GM19043 (cell line): Measurements from ENCODE around the gene KCTD6.
"Not testable (repeated sequence)": the region's sequence is repeated elsewhere in the genome, so short reads cannot be mapped to it uniquely, and the experiment has no call there.

Experiments
- ATAC-seq: cut with Tn5 transposase; IDR thresholded peaks from one replicate; pipeline ENCODE4 v1.9.1; 2021; ENCODE audit warnings: low read depth; ENCODE audit not compliant: unreplicated experiment

Gene KCTD6

DNA sequence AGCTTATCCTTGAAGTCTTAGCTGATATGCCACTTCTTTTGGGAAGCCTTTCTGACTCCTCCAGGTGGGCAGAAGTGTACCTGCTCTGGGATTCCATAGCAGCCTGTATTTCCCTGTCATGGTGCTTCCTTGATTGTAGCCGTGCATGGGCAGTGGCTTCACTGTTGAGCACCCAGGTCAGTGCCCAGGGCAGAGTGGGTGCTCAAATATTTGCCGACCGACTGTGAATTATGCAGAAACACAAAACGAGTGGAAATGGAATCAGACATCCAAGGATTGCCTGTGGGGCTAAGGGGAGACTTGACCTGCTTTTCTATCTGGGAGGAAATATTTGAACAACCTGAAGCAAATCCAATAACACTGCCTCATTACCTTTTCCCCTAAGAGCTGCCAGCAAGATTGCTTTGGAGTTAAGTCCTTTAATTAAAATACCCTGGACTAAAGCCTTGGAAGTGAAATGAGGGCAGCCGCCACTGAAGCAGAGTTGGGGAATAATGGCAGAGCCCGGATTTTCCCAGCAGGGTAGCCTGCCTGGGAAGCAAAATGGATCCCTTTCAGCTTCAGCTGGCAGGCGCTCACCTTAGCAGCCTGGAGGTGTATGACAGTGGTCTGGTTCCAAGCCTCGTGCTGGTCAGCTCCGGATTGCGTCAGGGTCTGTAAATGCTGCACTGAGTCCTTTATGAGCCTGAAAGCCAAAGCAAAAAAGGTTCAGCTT lies 30.2 kb downstream of the KCTD6 start:
- ATAC-seq: no peak

GRCh38 chr3:58522759-58523425 lies 31.0 kb downstream of the KCTD6 start:
- no peak for ATAC-seq

- no peak for ATAC-seq
These were observed 32.5 kb downstream of the KCTD6 start for GRCh38 chr3:58524326-58524888.

GRCh38 chr3:58526515-58526957 lies 34.6 kb downstream of the KCTD6 start:
- no peak for ATAC-seq

DNA sequence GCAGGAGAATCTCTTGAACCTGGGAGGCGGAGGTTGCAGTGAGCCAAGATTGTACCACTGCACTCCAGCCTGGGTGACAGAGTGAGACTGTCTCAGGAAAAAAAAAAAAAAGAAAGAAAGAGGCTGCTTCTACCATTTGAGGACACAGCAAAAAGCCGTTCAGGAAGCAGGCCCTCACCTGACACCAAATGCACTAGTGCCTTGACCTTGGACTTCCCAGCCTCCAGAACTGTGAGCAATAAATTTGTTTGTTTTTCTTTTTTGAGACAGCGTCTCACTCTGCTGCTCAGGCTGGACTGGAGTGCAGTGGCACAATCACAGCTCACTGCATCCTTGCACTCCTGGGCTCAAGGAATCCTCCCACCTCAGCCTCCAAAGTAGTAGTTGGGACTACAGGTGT lies 35.5 kb downstream of the KCTD6 start:
- not testable (repeated sequence) for ATAC-seq

GRCh38 chr3:58528629-58529028 lies 36.7 kb downstream of the KCTD6 start:
- ATAC-seq: no peak

GRCh38 chr3:58529516-58530353 lies 37.8 kb downstream of the KCTD6 start:
- ATAC-seq: no peak

- no peak for ATAC-seq
These were observed 38.5 kb downstream of the KCTD6 start for GRCh38 chr3:58530354-58530865.

GRCh38 chr3:58531555-58531954 lies 39.7 kb downstream of the KCTD6 start:
- no peak for ATAC-seq

GRCh38 chr3:58531956-58532355 lies 40.1 kb downstream of the KCTD6 start:
- no peak for ATAC-seq

GRCh38 chr3:58532794-58533220 lies 40.9 kb downstream of the KCTD6 start:
- peak; percentile 76 for ATAC-seq

DNA sequence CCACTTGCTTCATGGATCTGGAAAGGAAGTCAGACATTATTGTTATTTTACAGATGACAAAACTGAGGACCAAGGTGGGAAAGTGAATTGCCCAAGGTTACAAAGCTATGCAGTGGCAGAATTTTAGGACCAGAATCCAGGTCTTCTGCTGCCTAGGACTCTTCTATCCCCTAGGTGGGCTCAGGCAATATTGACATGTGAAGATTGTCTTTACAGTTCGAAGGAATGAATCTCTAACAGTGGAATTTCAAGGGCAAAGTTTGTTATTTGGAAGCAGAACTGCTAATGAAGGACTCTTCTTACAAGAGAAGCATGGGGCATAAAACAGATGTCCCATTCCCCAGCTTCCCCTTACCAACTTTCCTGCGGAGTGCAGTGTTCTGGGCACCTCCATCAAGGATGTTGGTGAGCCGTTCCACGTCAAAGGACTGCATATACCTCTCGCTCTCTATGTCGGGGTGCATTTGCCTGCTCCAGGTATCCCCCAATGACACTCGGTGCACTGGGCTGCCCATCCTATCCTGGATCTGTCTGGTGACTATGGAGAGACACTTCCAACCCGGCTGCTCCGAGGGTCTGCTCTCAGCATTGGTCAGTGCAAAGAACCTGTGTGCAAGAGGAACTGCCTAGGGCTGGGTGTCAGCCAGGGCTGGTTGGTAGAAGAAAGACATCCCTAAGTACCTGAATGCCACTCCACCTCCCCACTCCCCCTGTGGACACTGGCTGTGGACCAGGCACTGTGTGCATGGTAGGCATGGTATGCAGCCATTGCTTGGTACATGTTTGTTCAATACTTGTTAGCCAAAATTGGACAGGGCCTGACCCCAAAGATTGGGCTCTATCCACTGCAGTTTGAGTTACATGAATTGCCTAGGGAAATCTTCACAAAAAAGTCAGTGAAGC lies 42.9 kb downstream of the KCTD6 start:
- ATAC-seq: no peak

DNA sequence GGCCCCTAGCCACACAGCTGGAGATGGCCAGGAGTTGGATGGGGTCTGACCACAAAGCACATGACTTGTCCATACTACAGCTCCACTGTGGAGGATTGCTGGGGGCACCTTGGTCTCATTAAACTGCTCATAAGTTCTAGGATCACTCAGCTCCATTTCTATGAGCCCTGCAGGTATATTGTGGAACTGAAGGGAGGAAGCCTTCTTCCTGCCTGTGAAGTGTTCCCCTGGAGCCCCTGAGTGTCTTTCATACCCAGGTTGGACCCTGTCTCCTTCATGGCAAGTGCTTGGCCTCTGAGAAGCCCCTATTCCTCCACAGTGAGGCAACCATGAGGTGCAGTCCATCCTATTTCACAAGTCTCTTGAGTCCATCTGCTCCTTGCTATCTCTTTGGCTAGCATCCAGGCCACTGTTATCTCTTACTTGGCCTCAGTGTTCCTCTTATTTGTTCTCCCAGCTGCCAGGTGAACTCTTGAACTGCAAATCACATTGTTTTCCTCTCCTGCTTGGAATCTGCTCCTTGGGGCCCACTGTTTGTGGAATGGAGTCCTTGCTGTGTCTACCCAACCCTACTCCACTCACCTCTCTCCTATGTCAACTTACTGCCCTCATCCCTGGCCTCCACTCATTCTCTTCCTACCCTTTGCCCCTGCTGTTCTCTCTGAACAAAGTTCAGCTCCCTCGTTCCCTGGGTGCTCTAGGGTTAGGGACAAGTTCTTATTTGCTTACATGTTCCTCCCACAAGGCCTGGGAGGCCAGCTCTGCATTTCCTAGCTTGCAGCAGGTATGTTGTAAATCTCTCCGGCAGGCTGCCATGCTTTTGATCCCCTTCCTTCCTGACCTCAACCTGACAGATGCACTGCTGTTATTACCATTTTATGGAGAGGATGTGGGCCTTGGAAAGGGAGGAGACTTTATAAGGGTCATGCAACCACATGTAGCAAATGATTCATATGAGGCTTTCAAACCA lies 43.9 kb downstream of the KCTD6 start:
- ATAC-seq: no peak

DNA sequence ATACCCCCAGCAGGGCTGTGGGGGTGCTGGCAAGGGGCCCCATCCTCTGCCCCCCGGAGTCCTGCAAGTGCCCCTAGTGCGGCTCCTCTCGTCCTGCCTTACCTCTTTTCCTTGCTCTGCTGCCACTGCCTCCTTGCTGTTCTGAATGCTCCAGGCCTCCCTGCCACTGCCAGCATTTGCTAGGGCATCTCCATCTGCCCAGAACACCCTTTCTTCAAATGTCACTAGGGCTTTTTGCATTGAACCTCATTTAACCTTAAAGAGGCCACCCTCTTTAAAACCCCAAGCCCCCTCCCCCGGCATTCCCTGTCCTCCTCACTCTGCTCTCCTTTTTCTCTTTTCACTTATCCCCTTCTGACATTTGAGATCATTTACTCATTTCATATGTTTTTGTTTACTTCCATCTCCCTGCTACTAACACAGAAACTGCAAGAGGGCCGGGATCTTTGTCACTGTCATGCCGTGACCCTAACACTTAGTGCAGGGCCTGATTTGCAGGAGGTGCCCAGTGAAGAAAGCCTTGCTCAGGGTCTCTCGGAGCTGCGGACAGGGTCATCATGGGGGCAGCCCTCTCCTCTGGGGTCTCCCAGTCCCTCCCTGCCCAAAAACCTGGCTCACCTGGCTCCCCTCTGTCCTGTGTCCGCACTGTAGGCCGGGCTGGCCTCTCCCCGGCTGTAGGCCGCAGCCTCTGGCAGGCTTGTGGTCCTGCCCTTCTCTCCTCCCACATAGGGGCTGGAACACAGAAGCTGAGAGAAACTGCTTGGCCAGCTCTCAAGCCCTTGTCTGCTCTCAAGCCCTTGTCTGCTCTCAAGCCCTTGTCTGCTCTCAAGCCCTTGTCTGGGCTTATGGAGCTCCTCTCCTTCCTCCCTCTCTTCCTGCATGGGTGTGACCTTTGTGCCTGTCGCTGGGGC lies 44.9 kb downstream of the KCTD6 start, which contains the start of gene ACOX2:
ACOX2 (minus strand) TSS at position 690 of the 911 bp plus-strand sequence. CDS start 2,084 bp downstream, outside the sequence.
- ATAC-seq: no peak

DNA sequence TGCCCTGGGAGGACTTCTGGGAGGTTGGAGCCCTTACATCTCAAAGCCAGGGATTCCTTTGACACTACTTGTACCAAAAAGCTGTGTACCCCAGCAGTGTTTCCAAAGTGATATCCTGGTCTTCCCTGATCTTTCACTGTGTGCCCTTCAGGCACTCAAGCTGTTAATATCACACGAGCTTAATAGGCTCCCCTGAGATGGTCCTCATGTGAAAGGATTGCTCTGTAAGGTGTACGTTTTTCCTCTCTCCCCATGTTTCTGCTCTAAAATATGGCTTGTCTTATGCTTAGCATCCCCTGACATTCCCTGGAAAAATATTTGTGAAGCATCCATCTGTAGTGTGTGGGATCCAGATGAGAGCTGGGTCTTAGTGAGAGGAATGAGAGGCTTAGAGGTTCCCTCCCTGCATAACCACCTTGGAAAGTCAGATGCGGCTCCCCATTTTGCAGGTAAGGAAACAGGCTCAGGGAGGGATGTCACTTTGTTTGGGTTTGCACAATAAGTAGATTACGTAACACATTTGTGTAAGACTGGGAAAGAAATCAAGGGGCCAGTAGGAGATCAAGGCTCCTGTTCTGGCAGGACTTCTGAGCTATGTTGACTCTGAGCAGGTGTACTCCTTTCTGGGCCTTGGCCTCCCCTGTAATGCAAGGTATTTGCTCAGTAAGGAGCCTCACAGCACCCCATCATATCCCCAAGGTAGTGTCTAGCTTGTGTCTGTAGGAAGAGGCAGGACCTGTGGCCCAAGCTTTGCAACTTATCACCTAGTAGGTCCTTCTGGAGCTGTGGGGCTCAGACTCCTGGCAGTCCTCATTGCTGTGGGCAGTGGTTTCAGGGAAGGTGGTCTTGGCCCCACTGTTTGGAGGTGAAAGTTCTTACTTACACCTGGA lies 45.8 kb downstream of the KCTD6 start:
- ATAC-seq: no peak

DNA sequence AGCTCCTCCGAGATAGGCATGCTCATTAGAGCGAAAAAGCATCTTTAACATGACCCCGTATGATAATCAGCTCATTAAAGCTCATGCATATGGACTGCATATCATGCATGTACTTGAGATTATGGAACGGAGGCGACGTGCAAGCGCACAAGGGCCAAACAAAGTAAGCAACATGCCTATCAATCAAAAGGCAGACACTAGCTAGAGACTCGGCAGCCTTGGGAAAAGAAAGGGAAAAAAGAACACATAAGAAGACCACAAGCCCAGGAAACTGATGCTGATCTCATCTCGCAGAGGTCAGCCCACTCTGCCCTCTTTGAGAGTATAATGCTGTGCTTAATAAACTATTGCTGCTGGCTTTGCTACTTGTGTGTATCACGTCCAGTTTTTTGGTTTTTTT lies 47.7 kb downstream of the KCTD6 start:
- no peak for ATAC-seq
